GM23338 (cell line): ENCODE results near the gene PPFIBP1. TPM values are rescaled to one million over a fixed set of nuclear protein-coding genes. Genes with fewer than 3 reads are reported as not detected.

ENCODE experiments used
- ATAC-seq: fragments of 200-7000 bp; cut with Tn5 transposase; 3 replicates; pipeline ENCODE4 v1.9.1; 2020
- DNase-seq: peaks from one replicate; pipeline ENCODE4 v3.0.0-alpha.2; 2015; ENCODE audit warnings: low spot score
- H2AFZ ChIP-seq: fragments of 200-600 bp; sonication (generic); 2 replicates; pipeline ENCODE4 v1.8.0; 2016; ENCODE audit warnings: antibody characterized with exemption, mild to moderate bottlenecking, moderate library complexity
- H3F3A ChIP-seq: fragments of 200-600 bp; sonication (generic); replicated peaks from 2 replicates; pipeline ENCODE4 v1.8.0; 2017; ENCODE audit warnings: antibody characterized with exemption, mixed run types, low read depth
- H3K27ac ChIP-seq: fragments of 200-600 bp; sonication (generic); 2 replicates; pipeline ENCODE4 v1.6.1; 2016; ENCODE audit warnings: low read depth
- H3K27me3 ChIP-seq: fragments of 200-600 bp; sonication (generic); 2 replicates; pipeline ENCODE4 v1.8.0; 2016; ENCODE audit warnings: mild to moderate bottlenecking, mixed run types, moderate library complexity; ENCODE audit not compliant: insufficient read depth
- H3K36me3 ChIP-seq: fragments of 200-600 bp; sonication (generic); 2 replicates; pipeline ENCODE4 v1.8.0; 2016; ENCODE audit warnings: mild to moderate bottlenecking; ENCODE audit not compliant: insufficient read depth
- H3K4me1 ChIP-seq: fragments of 200-600 bp; sonication (generic); 2 replicates; pipeline ENCODE4 v1.8.0; 2016; ENCODE audit warnings: mild to moderate bottlenecking, moderate library complexity; ENCODE audit not compliant: insufficient read depth
- H3K4me2 ChIP-seq: fragments of 200-600 bp; sonication (generic); 2 replicates; pipeline ENCODE4 v1.7.1; 2017; ENCODE audit warnings: mixed run types
- H3K4me3 ChIP-seq: fragments of 200-600 bp; sonication (generic); 2 replicates; pipeline ENCODE4 v1.6.1; 2016; ENCODE audit warnings: mixed run types
- H3K79me2 ChIP-seq: fragments of 200-600 bp; sonication (generic); replicated peaks from 2 replicates; pipeline ENCODE4 v1.8.0; 2017; ENCODE audit warnings: mild to moderate bottlenecking; ENCODE audit not compliant: insufficient read depth
- H3K9me2 ChIP-seq: fragments of 200-600 bp; sonication (generic); 2 replicates; pipeline ENCODE4 v1.8.0; 2017; ENCODE audit not compliant: insufficient read depth
- H4K20me1 ChIP-seq: fragments of 200-600 bp; sonication (generic); replicated peaks from 2 replicates; pipeline ENCODE4 v1.8.0; 2017; ENCODE audit warnings: mild to moderate bottlenecking; ENCODE audit not compliant: insufficient read depth
- H3K27ac Mint-ChIP-seq: 2 replicates; pipeline ENCODE4 v1.8.0; 2020; ENCODE audit warnings: inconsistent platforms, mild to moderate bottlenecking, moderate library complexity, mixed read lengths
- H3K27me3 Mint-ChIP-seq: 3 replicates; pipeline ENCODE4 v1.8.0; 2022; ENCODE audit warnings: low read depth, mild to moderate bottlenecking, moderate library complexity, mixed read lengths, inconsistent platforms; ENCODE audit not compliant: insufficient read depth, poor library complexity
- H3K36me3 Mint-ChIP-seq: 3 replicates; pipeline ENCODE4 v1.8.0; 2021; ENCODE audit warnings: low read depth, mild to moderate bottlenecking, inconsistent platforms, moderate library complexity, mixed read lengths
- H3K4me1 Mint-ChIP-seq: 3 replicates; pipeline ENCODE4 v1.8.0; 2020; ENCODE audit warnings: mild to moderate bottlenecking, inconsistent platforms, mixed read lengths
- H3K4me3 Mint-ChIP-seq: 3 replicates; pipeline ENCODE4 v1.8.0; 2021; ENCODE audit warnings: moderate library complexity, mild to moderate bottlenecking, inconsistent platforms, mixed read lengths
- H3K9me3 Mint-ChIP-seq: 3 replicates; pipeline ENCODE4 v1.8.0; 2020; ENCODE audit warnings: moderate library complexity, mild to moderate bottlenecking, inconsistent platforms, mixed read lengths
- CREB1 ChIP-seq: fragments of 250-450 bp; sonication (Bioruptor Pico); IDR thresholded peaks from 2 replicates; pipeline ENCODE4 v1.5.0; 2020; ENCODE audit warnings: low read depth, mild to moderate bottlenecking, moderate library complexity
- EZH2 ChIP-seq: fragments of 200-600 bp; sonication (generic); IDR thresholded peaks from one replicate; pipeline ENCODE4 v1.8.0; 2017; ENCODE audit warnings: antibody characterized with exemption, mild to moderate bottlenecking, low read depth; ENCODE audit not compliant: unreplicated experiment
- EZH2phosphoT487 ChIP-seq: fragments of 200-600 bp; sonication (generic); IDR thresholded peaks from one replicate; pipeline ENCODE4 v1.8.1; 2018; ENCODE audit warnings: antibody characterized with exemption; ENCODE audit not compliant: unreplicated experiment
- NANOG ChIP-seq: IDR thresholded peaks from 2 replicates; pipeline ENCODE4 v1.6.1; 2016; ENCODE audit warnings: antibody characterized with exemption, borderline replicate concordance
- POLR2AphosphoS5 ChIP-seq: IDR thresholded peaks from 2 replicates; pipeline ENCODE4 v1.6.1; 2016; ENCODE audit warnings: antibody characterized with exemption, low read depth
- STAT1 ChIP-seq: IDR thresholded peaks from one replicate; pipeline ENCODE4 v1.6.1; 2016; ENCODE audit warnings: antibody characterized with exemption; ENCODE audit not compliant: unreplicated experiment
- ZNF114 ChIP-seq: fragments of 250-450 bp; sonication (Bioruptor Pico); IDR thresholded peaks from 2 replicates; pipeline ENCODE4 v1.5.0; 2020; ENCODE audit warnings: mild to moderate bottlenecking, moderate library complexity
- ZNF462 ChIP-seq: fragments of 250-450 bp; sonication (Bioruptor Pico); IDR thresholded peaks from 2 replicates; pipeline ENCODE4 v1.5.0; 2020; ENCODE audit warnings: mild to moderate bottlenecking, moderate library complexity
- polyA plus RNA-seq: library from polyadenylated mRNA; unstranded; fragments of >200 nt; fragmentation: Nextera tagmentation; extraction: Ambion mirVana; gene quantifications from 2 replicates; pipeline ENCODE4 v1.2.1, GENCODE V29; 2016
- total RNA-seq: library from RNA; depleted of rRNA; stranded (reverse); fragments of >200 nt; shearing (Covaris generic); gene quantifications from 2 replicates; pipeline ENCODE4 v1.2.3, GENCODE V29; 2014

PPFIBP1 gene
- total and polyA plus RNA-seq, 2 experiments from 2014 or later, result 33.2 to 41.9 TPM

- no peak overlapping the region for H3K4me3 ChIP-seq
- no peaks in the 10 kb centered on the region for H3F3A ChIP-seq
- ATAC-seq (no peak), DNase-seq (no peak)
- H3K36me3 ChIP-seq, result no peaks in the 10 kb centered on the region
- no peaks in the 10 kb centered on the region; the same call in 2 of the 3 replicates for H3K36me3 Mint-ChIP-seq
- H3K27me3 ChIP-seq, result no peaks in the 10 kb centered on the region
- no peaks in the 10 kb centered on the region for H4K20me1 ChIP-seq
- H3K4me2 ChIP-seq, result no peak overlapping the region
- no peaks in the 10 kb centered on the region for H3K9me3 Mint-ChIP-seq
- H3K4me1 Mint-ChIP-seq, result peaks cover 4% of the 10 kb centered on the region; the same call in 2 of the 3 replicates
- H3K27ac ChIP-seq, result no peak overlapping the region
- no peaks in the 10 kb centered on the region for H3K79me2 ChIP-seq
- H2AFZ ChIP-seq, result no peak overlapping the region
- H3K9me2 ChIP-seq, result no peaks in the 10 kb centered on the region
- H3K4me1 ChIP-seq, result no peaks in the 10 kb centered on the region
- H3K27ac Mint-ChIP-seq, result no peak overlapping the region
- TF ChIP-seq EZH2 (no peak), EZH2phosphoT487 (no peak), NANOG (no peak), ZNF114 (no peak), POLR2AphosphoS5 (no peak), STAT1 (no peak), CREB1 (CRISPR knock-in tag) (no peak), ZNF462 (CRISPR knock-in tag) (no peak)
- H3K27me3 Mint-ChIP-seq, result no peaks in the 10 kb centered on the region
- H3K4me3 Mint-ChIP-seq, result no peak overlapping the region
Measured at GRCh38 chr12:27637524-27637923, 113.5 kb downstream of the PPFIBP1 start.
